Left ventricle myocardium inferior (tissue), 1 donor: ENCODE results near the gene PRPSAP2. TPM values are rescaled to one million over a fixed set of nuclear protein-coding genes. Genes with fewer than 3 reads are reported as not detected.
A peak's percentile ranks its signal among the peaks of the same experiment; 100 is the strongest.

ENCODE experiments used
- DNase-seq: peaks from one replicate; pipeline ENCODE4 v3.0.0-alpha.2; 2020
- H3K27ac ChIP-seq: fragments of 200-600 bp; replicated peaks from 2 replicates; pipeline ENCODE4 v1.8.0; 2021
- H3K27me3 ChIP-seq: fragments of 200-600 bp; 2 replicates; pipeline ENCODE4 v1.8.0; 2021; ENCODE audit warnings: low read depth
- H3K36me3 ChIP-seq: fragments of 200-600 bp; 2 replicates; pipeline ENCODE4 v1.8.0; 2021
- H3K4me1 ChIP-seq: fragments of 200-600 bp; 2 replicates; pipeline ENCODE4 v1.8.0; 2021
- H3K4me3 ChIP-seq: fragments of 200-600 bp; 2 replicates; pipeline ENCODE4 v1.8.0; 2021; ENCODE audit warnings: mild to moderate bottlenecking, moderate library complexity
- H3K9me3 ChIP-seq: fragments of 200-600 bp; replicated peaks from 2 replicates; pipeline ENCODE4 v1.8.0; 2021
- CTCF ChIP-seq: fragments of 200-600 bp; IDR thresholded peaks from 2 replicates; pipeline ENCODE4 v1.8.0; 2021; ENCODE audit warnings: antibody characterized with exemption, mild to moderate bottlenecking, borderline replicate concordance
- intact Hi-C: fragments of 100-400 bp; cut with micrococcal nuclease; formaldehyde crosslinking; loops from one replicate; pipeline ENCODE4 v1.11.0; 2022
- total RNA-seq: library from RNA; stranded (reverse); fragmentation: NEBNext Ultra II Directional; extraction: Animal tissue kit (Norgen Biotek cat#: 25700); gene quantifications from one replicate; pipeline ENCODE4 v1.2.1, GENCODE V29; 2021
- donor health status: DM: no; HTN: yes; CAD: no; lungs with severe emphysema.

PRPSAP2 gene
- total RNA-seq, 1 donor from 2014 or later = 22.3 TPM

GRCh38 chr17:18947866-18948265, 89.9 kb downstream of the PRPSAP2 start:
- Histone ChIP-seq H3K27ac (no peak overlapping the region), H3K4me3 (no peak overlapping the region), H3K4me1 (peaks cover 25% of the 10 kb centered on the region), H3K36me3 (no peaks in the 10 kb centered on the region), H3K27me3 (no peaks in the 10 kb centered on the region), H3K9me3 (no peaks in the 10 kb centered on the region)
- DNase-seq = no peak
- intact Hi-C loops = no loop called here
- no peak for TF ChIP-seq CTCF

- no peaks in the 10 kb centered on the region for H3K27me3 ChIP-seq
- H3K36me3 ChIP-seq = no peaks in the 10 kb centered on the region
- H3K9me3 ChIP-seq = no peaks in the 10 kb centered on the region
- no peak overlapping the region for H3K4me3 ChIP-seq
- peaks cover 25% of the 10 kb centered on the region for H3K4me1 ChIP-seq
- no peak for TF ChIP-seq CTCF
- H3K27ac ChIP-seq = no peak overlapping the region
- DNase-seq = no peak
- intact Hi-C loops = no loop called here
Measured at GRCh38 chr17:18948476-18949006, 90.6 kb downstream of the PRPSAP2 start.

GRCh38 chr17:18949566-18949965, 91.6 kb downstream of the PRPSAP2 start:
- no peak overlapping the region for H3K4me3 ChIP-seq
- intact Hi-C loops = no loop called here
- TF ChIP-seq CTCF = no peak
- no peaks in the 10 kb centered on the region for H3K36me3 ChIP-seq
- peak; percentile 37 for DNase-seq
- no peaks in the 10 kb centered on the region for H3K9me3 ChIP-seq
- H3K4me1 ChIP-seq = peaks cover 25% of the 10 kb centered on the region
- no peaks in the 10 kb centered on the region for H3K27me3 ChIP-seq
- H3K27ac ChIP-seq = peak overlapping the region; percentile 55

GRCh38 chr17:18950346-18950745, 92.4 kb downstream of the PRPSAP2 start:
- DNase-seq = no peak
- Histone ChIP-seq H3K27ac (peak overlapping the region; percentile 73), H3K4me3 (no peak overlapping the region), H3K36me3 (no peaks in the 10 kb centered on the region), H3K27me3 (no peaks in the 10 kb centered on the region), H3K4me1 (peaks cover 25% of the 10 kb centered on the region), H3K9me3 (no peaks in the 10 kb centered on the region)
- intact Hi-C loops = no loop called here
- no peak for TF ChIP-seq CTCF

GRCh38 chr17:18950944-18951905, 93.3 kb downstream of the PRPSAP2 start:
- peak; percentile 38 for DNase-seq
- H3K4me3 ChIP-seq = no peak overlapping the region
- H3K27ac ChIP-seq = peak overlapping the region; percentile 73
- H3K36me3 ChIP-seq = no peaks in the 10 kb centered on the region
- intact Hi-C loops = no loop called here
- H3K27me3 ChIP-seq = no peaks in the 10 kb centered on the region
- no peaks in the 10 kb centered on the region for H3K9me3 ChIP-seq
- TF ChIP-seq CTCF = no peak
- H3K4me1 ChIP-seq = peaks cover 25% of the 10 kb centered on the region
